Liver (tissue), 9 donors: ENCODE measurements around the gene NCS1. TPM values are rescaled to one million over a fixed set of nuclear protein-coding genes. Genes with fewer than 3 reads are reported as not detected.

Source experiments
- DNase-seq: peaks from one replicate; pipeline ENCODE4 v3.0.0-alpha.2; 2017; ENCODE audit warnings: low spot score
- H3K27ac ChIP-seq, 2 donors: one replicate each; pipeline ENCODE4 v1.7.0; 2013; ENCODE audit warnings: inconsistent platforms in 2 of 2, low read length in 2 of 2, control low read depth in 1 of 2, low read depth in 1 of 2, mild to moderate bottlenecking in 1 of 2
- H3K27me3 ChIP-seq, 4 donors: one replicate each; pipeline versions ENCODE4 v1.6.1 to v1.7.0; 2013; ENCODE audit warnings: low read length in 3 of 4, inconsistent platforms in 1 of 4, mild to moderate bottlenecking in 1 of 4, moderate library complexity in 1 of 4; ENCODE audit not compliant: control insufficient read depth in 4 of 4, insufficient read depth in 4 of 4
- H3K36me3 ChIP-seq, 4 donors: one replicate each; pipeline versions ENCODE4 v1.6.1 to v1.7.0; 2013; ENCODE audit warnings: low read length in 3 of 4, mild to moderate bottlenecking in 3 of 4, low read depth in 1 of 4, moderate library complexity in 1 of 4; ENCODE audit not compliant: control insufficient read depth in 4 of 4, insufficient read depth in 3 of 4
- H3K4me1 ChIP-seq, 4 donors: one replicate each; pipeline versions ENCODE4 v1.6.1 to v1.7.0; 2013; ENCODE audit warnings: low read length in 3 of 4, mild to moderate bottlenecking in 3 of 4, moderate library complexity in 1 of 4; ENCODE audit not compliant: control insufficient read depth in 4 of 4, insufficient read depth in 4 of 4
- H3K4me3 ChIP-seq, 3 donors: one replicate each; pipeline versions ENCODE4 v1.6.1 to v1.7.0; 2013; ENCODE audit warnings: low read length in 3 of 3, control low read depth in 1 of 3, low read depth in 1 of 3, mild to moderate bottlenecking in 1 of 3
- H3K9ac ChIP-seq, 2 donors: one replicate each; pipeline ENCODE4 v1.7.0; 2013; ENCODE audit warnings: low read length in 2 of 2, mild to moderate bottlenecking in 2 of 2, moderate library complexity in 2 of 2, control low read depth in 1 of 2, low read depth in 1 of 2
- H3K9me3 ChIP-seq, 4 donors: one replicate each; pipeline versions ENCODE4 v1.6.1 to v1.7.0; 2013; ENCODE audit warnings: low read length in 3 of 4; ENCODE audit not compliant: control insufficient read depth in 4 of 4
- EGR1 ChIP-seq, 2 donors: IDR thresholded peaks; 2 replicates each; pipeline ENCODE4 v1.6.1; 2016 to 2018; ENCODE audit warnings: antibody characterized with exemption in 2 of 2, low read depth in 2 of 2
- FOXA1 ChIP-seq: IDR thresholded peaks from 2 replicates; pipeline ENCODE4 v1.6.1; 2016; ENCODE audit warnings: antibody characterized with exemption
- FOXA2 ChIP-seq: IDR thresholded peaks from 2 replicates; pipeline ENCODE4 v1.6.1; 2016; ENCODE audit warnings: antibody characterized with exemption
- GABPA ChIP-seq, 2 donors: IDR thresholded peaks in 1 of 2; conservative IDR thresholded peaks in 1 of 2; 2 replicates each; pipeline ENCODE4 v1.6.1; 2016; ENCODE audit warnings: antibody characterized with exemption in 2 of 2, mild to moderate bottlenecking in 1 of 2, moderate library complexity in 1 of 2
- HNF4A ChIP-seq, 2 donors: conservative IDR thresholded peaks; 2 replicates each; pipeline ENCODE4 v1.6.1; 2016; ENCODE audit warnings: antibody characterized with exemption in 2 of 2, mild to moderate bottlenecking in 2 of 2
- HNF4G ChIP-seq: IDR thresholded peaks from 2 replicates; pipeline ENCODE4 v1.6.1; 2016; ENCODE audit warnings: antibody characterized with exemption
- JUND ChIP-seq, 2 donors: IDR thresholded peaks; 2 replicates each; pipeline ENCODE4 v1.6.1; 2016; ENCODE audit warnings: antibody characterized with exemption in 2 of 2
- NR2F2 ChIP-seq: IDR thresholded peaks from 2 replicates; pipeline ENCODE4 v1.6.1; 2016; ENCODE audit warnings: antibody characterized with exemption
- RAD21 ChIP-seq, 2 donors: IDR thresholded peaks; 2 replicates each; pipeline ENCODE4 v1.6.1; 2016; ENCODE audit warnings: antibody characterized with exemption in 2 of 2, mild to moderate bottlenecking in 2 of 2
- RXRA ChIP-seq, 2 donors: IDR thresholded peaks; 2 replicates each; pipeline ENCODE4 v1.6.1; 2017 to 2018; ENCODE audit warnings: antibody characterized with exemption in 2 of 2, mild to moderate bottlenecking in 1 of 2
- SP1 ChIP-seq: IDR thresholded peaks from 2 replicates; pipeline ENCODE4 v1.6.1; 2018; ENCODE audit warnings: antibody characterized with exemption, mild to moderate bottlenecking
- TAF1 ChIP-seq: conservative IDR thresholded peaks from 2 replicates; pipeline ENCODE4 v1.6.1; 2016; ENCODE audit warnings: antibody characterized with exemption, mild to moderate bottlenecking
- YY1 ChIP-seq: IDR thresholded peaks from 2 replicates; pipeline ENCODE4 v1.6.1; 2016; ENCODE audit warnings: antibody characterized with exemption, mild to moderate bottlenecking
- WGBS: extraction: QIAGEN DNeasy Blood & Tissue Kit; methylation state at CpG from one replicate; pipeline ENCODE4 v1.1.7; 2013; 5-methylcytosine and 5-hydroxymethylcytosine counted together
- polyA plus RNA-seq, 2 donors: library from polyadenylated mRNA; stranded (reverse) in 1 of 2; unstranded in 1 of 2; fragments of 200-250 nt in 1 of 2; fragments of >200 nt in 1 of 2; fragmentation: Nextera tagmentation in 1 of 2; extraction: Ambion mirVana in 1 of 2; gene quantifications; one replicate each; pipeline versions ENCODE4 v1.2.1 to v1.2.3, GENCODE V29; 2013 to 2015
- total RNA-seq, 2 donors: library from RNA; depleted of rRNA; stranded (reverse); fragments of >200 nt; gene quantifications; one replicate each; pipeline ENCODE4 v1.2.3, GENCODE V29; 2014
- TF ChIP-seq, protein P1 (sequence below): IDR thresholded peaks from 2 replicates; pipeline ENCODE4 v1.6.1; 2016; ENCODE audit warnings: antibody characterized with exemption
- TF ChIP-seq, protein P2 (sequence below): IDR thresholded peaks from 2 replicates; pipeline ENCODE4 v1.6.1; 2016; ENCODE audit warnings: antibody characterized with exemption
- TF ChIP-seq, protein P3 (sequence below): IDR thresholded peaks from 2 replicates; pipeline ENCODE4 v1.6.1; 2016; ENCODE audit warnings: antibody characterized with exemption, mild to moderate bottlenecking
- TF ChIP-seq, protein P4 (sequence below): IDR thresholded peaks from 2 replicates; pipeline ENCODE4 v1.6.1; 2016; ENCODE audit warnings: antibody characterized with exemption
- TF ChIP-seq, protein P5 (sequence below): fragments of 150-350 bp; IDR thresholded peaks from 2 replicates; pipeline ENCODE4 v1.5.1; 2017; ENCODE audit warnings: improper control_type of control experiment, low read depth, low read length; ENCODE audit not compliant: missing input control
- donor health status: healthy.
- donor health status: healthy.
- donor health status: healthy.
- donor health status: healthy.
- donor health status: healthy.

The NCS1 gene
- total and polyA plus RNA-seq, 4 donors, result 0.35 to 2.5 (median 1.2) TPM

DNA sequence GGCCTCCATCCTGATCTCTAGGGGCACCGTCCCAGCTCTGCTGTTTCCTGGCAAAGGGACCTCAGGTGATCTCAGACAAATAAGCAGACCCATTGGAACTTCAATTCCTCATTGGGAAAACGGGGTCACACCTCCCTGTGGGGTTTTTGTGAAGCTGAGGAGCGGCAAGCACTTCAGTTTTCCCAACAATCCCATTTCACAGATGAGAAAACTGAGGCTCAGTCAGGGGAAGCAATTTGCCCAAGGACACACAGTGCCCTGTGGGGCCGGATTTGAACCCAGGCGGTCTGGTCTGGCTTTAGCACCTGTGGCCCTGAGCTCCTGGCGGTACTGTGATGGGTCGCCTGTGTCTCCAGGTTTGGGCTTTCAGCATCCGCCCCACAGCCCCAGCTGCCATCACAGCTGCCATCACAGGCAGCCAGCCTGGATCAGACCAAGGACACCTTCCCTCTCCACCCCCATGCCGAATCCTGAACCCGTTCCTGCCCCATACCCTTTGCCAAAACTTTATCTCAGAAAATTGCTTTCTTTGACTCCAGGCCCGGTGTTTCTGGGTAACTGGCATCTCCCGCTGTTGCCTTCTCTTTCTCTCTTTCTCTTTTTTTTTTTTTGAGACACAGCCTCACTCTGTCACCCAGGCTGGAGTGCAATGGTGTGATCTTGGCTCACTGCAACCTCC, 26.4 kb downstream of the NCS1 start:
- TF ChIP-seq, protein P1, sequence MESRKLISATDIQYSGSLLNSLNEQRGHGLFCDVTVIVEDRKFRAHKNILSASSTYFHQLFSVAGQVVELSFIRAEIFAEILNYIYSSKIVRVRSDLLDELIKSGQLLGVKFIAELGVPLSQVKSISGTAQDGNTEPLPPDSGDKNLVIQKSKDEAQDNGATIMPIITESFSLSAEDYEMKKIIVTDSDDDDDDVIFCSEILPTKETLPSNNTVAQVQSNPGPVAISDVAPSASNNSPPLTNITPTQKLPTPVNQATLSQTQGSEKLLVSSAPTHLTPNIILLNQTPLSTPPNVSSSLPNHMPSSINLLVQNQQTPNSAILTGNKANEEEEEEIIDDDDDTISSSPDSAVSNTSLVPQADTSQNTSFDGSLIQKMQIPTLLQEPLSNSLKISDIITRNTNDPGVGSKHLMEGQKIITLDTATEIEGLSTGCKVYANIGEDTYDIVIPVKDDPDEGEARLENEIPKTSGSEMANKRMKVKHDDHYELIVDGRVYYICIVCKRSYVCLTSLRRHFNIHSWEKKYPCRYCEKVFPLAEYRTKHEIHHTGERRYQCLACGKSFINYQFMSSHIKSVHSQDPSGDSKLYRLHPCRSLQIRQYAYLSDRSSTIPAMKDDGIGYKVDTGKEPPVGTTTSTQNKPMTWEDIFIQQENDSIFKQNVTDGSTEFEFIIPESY, result no peak
- TF ChIP-seq GABPA (IDR thresholded peaks at IDR 0.05 in 1 of 2, conservative IDR thresholded peaks at IDR 0.05 in 1 of 2) (no peak), FOXA2 (no peak), HNF4G (no peak), YY1 (no peak), SP1 (no peak), RXRA (IDR thresholded peaks at IDR 0.05) (no peak), EGR1 (IDR thresholded peaks at IDR 0.05; ENCODE audit: low read depth in 2 of 2) (no peak), HNF4A (conservative IDR thresholded peaks at IDR 0.05) (no peak), NR2F2 (no peak), JUND (IDR thresholded peaks at IDR 0.05) (no peak), TAF1 (no peak), FOXA1 (no peak)
- TF ChIP-seq, protein P2, sequence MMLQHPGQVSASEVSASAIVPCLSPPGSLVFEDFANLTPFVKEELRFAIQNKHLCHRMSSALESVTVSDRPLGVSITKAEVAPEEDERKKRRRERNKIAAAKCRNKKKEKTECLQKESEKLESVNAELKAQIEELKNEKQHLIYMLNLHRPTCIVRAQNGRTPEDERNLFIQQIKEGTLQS, result no peak
- TF ChIP-seq, protein P3, sequence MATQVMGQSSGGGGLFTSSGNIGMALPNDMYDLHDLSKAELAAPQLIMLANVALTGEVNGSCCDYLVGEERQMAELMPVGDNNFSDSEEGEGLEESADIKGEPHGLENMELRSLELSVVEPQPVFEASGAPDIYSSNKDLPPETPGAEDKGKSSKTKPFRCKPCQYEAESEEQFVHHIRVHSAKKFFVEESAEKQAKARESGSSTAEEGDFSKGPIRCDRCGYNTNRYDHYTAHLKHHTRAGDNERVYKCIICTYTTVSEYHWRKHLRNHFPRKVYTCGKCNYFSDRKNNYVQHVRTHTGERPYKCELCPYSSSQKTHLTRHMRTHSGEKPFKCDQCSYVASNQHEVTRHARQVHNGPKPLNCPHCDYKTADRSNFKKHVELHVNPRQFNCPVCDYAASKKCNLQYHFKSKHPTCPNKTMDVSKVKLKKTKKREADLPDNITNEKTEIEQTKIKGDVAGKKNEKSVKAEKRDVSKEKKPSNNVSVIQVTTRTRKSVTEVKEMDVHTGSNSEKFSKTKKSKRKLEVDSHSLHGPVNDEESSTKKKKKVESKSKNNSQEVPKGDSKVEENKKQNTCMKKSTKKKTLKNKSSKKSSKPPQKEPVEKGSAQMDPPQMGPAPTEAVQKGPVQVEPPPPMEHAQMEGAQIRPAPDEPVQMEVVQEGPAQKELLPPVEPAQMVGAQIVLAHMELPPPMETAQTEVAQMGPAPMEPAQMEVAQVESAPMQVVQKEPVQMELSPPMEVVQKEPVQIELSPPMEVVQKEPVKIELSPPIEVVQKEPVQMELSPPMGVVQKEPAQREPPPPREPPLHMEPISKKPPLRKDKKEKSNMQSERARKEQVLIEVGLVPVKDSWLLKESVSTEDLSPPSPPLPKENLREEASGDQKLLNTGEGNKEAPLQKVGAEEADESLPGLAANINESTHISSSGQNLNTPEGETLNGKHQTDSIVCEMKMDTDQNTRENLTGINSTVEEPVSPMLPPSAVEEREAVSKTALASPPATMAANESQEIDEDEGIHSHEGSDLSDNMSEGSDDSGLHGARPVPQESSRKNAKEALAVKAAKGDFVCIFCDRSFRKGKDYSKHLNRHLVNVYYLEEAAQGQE, result no peak
- TF ChIP-seq, protein P4, sequence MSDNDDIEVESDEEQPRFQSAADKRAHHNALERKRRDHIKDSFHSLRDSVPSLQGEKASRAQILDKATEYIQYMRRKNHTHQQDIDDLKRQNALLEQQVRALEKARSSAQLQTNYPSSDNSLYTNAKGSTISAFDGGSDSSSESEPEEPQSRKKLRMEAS, result no peak
- Histone ChIP-seq H3K27ac (no peak overlapping the region), H3K27me3 (no peaks in the 10 kb centered on the region), H3K9me3 (no peaks in the 10 kb centered on the region), H3K9ac (no peak overlapping the region), H3K4me1 (peaks cover 0 to 3% (median 1%) of the 10 kb centered on the region in 4 donors), H3K36me3 (no peaks in the 10 kb centered on the region), H3K4me3 (no peak overlapping the region)
- no peak for DNase-seq
- 77% methylated on average over 12 of the region's 12 CpGs for WGBS

DNA sequence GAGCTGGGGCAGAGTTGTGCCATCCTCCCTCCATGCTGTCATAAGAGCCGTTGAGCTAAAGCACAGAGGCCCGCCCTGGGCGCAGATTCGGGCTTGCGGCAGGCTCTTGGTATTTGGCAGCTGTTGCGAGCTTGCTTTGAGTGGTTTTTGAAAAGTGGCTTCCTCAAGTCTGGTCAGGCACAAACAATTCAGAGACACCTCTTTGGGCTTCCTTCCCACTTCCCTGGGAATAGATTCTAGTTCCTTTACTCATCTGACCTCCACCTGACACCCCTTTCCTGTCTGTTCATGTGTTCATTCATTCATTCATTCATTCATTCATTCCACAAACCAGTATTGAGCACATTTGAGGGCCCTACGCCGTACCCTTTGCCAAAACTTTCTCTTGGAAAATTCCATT, 27.4 kb downstream of the NCS1 start:
- H3K9ac ChIP-seq, result no peak overlapping the region
- no peak overlapping the region for H3K27ac ChIP-seq
- H3K36me3 ChIP-seq, result no peaks in the 10 kb centered on the region
- DNase-seq, result no peak
- no peak overlapping the region for H3K4me3 ChIP-seq
- H3K27me3 ChIP-seq, result no peaks in the 10 kb centered on the region
- no peaks in the 10 kb centered on the region for H3K9me3 ChIP-seq
- WGBS, result 93% methylated on average over 8 of the region's 8 CpGs
- peaks cover 0 to 3% (median 1%) of the 10 kb centered on the region in 4 donors for H3K4me1 ChIP-seq
- TF ChIP-seq RAD21 (IDR thresholded peaks at IDR 0.05) (no peak), EGR1 (IDR thresholded peaks at IDR 0.05; ENCODE audit: low read depth in 2 of 2) (no peak), HNF4A (conservative IDR thresholded peaks at IDR 0.05) (no peak), FOXA2 (no peak), NR2F2 (no peak), GABPA (IDR thresholded peaks at IDR 0.05 in 1 of 2, conservative IDR thresholded peaks at IDR 0.05 in 1 of 2) (no peak), JUND (IDR thresholded peaks at IDR 0.05) (no peak), HNF4G (no peak)
- TF ChIP-seq, protein P3, result no peak
- TF ChIP-seq, protein P1, result no peak
- TF ChIP-seq, protein P5, sequence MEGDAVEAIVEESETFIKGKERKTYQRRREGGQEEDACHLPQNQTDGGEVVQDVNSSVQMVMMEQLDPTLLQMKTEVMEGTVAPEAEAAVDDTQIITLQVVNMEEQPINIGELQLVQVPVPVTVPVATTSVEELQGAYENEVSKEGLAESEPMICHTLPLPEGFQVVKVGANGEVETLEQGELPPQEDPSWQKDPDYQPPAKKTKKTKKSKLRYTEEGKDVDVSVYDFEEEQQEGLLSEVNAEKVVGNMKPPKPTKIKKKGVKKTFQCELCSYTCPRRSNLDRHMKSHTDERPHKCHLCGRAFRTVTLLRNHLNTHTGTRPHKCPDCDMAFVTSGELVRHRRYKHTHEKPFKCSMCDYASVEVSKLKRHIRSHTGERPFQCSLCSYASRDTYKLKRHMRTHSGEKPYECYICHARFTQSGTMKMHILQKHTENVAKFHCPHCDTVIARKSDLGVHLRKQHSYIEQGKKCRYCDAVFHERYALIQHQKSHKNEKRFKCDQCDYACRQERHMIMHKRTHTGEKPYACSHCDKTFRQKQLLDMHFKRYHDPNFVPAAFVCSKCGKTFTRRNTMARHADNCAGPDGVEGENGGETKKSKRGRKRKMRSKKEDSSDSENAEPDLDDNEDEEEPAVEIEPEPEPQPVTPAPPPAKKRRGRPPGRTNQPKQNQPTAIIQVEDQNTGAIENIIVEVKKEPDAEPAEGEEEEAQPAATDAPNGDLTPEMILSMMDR, result no peak
